Kidney (tissue), 14 donors: ENCODE data around the gene SLC1A2. TPM values are rescaled to one million over a fixed set of nuclear protein-coding genes. Genes with fewer than 3 reads are reported as not detected.

Source experiments
- DNase-seq, 5 donors: peaks; one replicate each; pipeline ENCODE4 v3.0.0-alpha.2; 2013 to 2020
- FAIRE-seq: peaks from 2 replicates; lab custom pipeline; 2012; peaks lifted over from hg19 to GRCh38; lab: Jason Lieb, UNC
- H3K27ac ChIP-seq, 2 donors: one replicate each; pipeline ENCODE4 v1.7.0; 2013; ENCODE audit warnings: low read depth in 2 of 2, low read length in 2 of 2, inconsistent platforms in 1 of 2
- H3K27me3 ChIP-seq: one replicate; pipeline ENCODE4 v1.7.1; 2013; ENCODE audit warnings: low read length, inconsistent platforms; ENCODE audit not compliant: control insufficient read depth, insufficient read depth
- H3K36me3 ChIP-seq, 3 donors: one replicate each; pipeline versions ENCODE4 v1.7.0 to v1.7.1; 2013; ENCODE audit warnings: low read length in 3 of 3, control low read depth in 1 of 3, inconsistent platforms in 1 of 3; ENCODE audit not compliant: insufficient read depth in 3 of 3, control insufficient read depth in 2 of 3
- H3K4me1 ChIP-seq, 3 donors: one replicate each; pipeline versions ENCODE4 v1.7.0 to v1.7.1; 2013; ENCODE audit warnings: low read length in 3 of 3, inconsistent platforms in 1 of 3, low read depth in 1 of 3; ENCODE audit not compliant: control insufficient read depth in 2 of 3, insufficient read depth in 2 of 3
- H3K4me3 ChIP-seq, 3 donors: one replicate each; pipeline versions ENCODE4 v1.7.0 to v1.8.1; 2013; ENCODE audit warnings: low read length in 3 of 3, control low read depth in 1 of 3, inconsistent platforms in 1 of 3
- H3K9ac ChIP-seq, 3 donors: one replicate each; pipeline versions ENCODE4 v1.7.0 to v1.7.1; 2013; ENCODE audit warnings: low read length in 3 of 3, control low read depth in 1 of 3, inconsistent platforms in 1 of 3
- H3K9me3 ChIP-seq, 3 donors: one replicate each; pipeline versions ENCODE4 v1.7.0 to v1.7.1; 2013; ENCODE audit warnings: low read length in 3 of 3, control low read depth in 1 of 3, inconsistent platforms in 1 of 3; ENCODE audit not compliant: control insufficient read depth in 2 of 3, insufficient read depth in 1 of 3
- intact Hi-C: fragments of 100-400 bp; cut with DNase I; formaldehyde crosslinking; loops from one replicate; pipeline ENCODE4 v1.11.1; 2022
- polyA plus RNA-seq: library from polyadenylated mRNA; stranded (reverse); fragments of 350-450 nt; fragmentation: Illumina TruSeq; extraction: RNeasy Lipid Tissue Mini Kit (QIAGEN cat#74804); gene quantifications from one replicate; pipeline ENCODE4 v1.2.3, GENCODE V29; 2014; ENCODE audit warnings: low read depth, low replicate concordance; ENCODE audit not compliant: insufficient read depth
- total RNA-seq: library from RNA; stranded (reverse); fragmentation: NEBNext Ultra II Directional; extraction: Animal tissue kit (Norgen Biotek cat#: 25700); gene quantifications from one replicate; pipeline ENCODE4 v1.2.1, GENCODE V29; 2021
- TF ChIP-seq, protein P1 (sequence below): IDR thresholded peaks from 3 replicates; pipeline ENCODE4 v1.5.1; 2012; ENCODE audit warnings: mild to moderate bottlenecking, moderate library complexity, borderline replicate concordance; ENCODE audit not compliant: insufficient read depth; ENCODE audit errors: extremely low read depth
- donor health status: control.
- donor health status: control.
- donor health status: control.
- donor health status: control.
- donor health status: control.
- donor health status: DM: yes; HTN: yes; CAD: no.
- donor health status: Normal renal cell carcinoma (clear cell type).

The SLC1A2 gene
- total and polyA plus RNA-seq, 2 donors from 2014 or later = 0.11 to 0.28 TPM

DNA sequence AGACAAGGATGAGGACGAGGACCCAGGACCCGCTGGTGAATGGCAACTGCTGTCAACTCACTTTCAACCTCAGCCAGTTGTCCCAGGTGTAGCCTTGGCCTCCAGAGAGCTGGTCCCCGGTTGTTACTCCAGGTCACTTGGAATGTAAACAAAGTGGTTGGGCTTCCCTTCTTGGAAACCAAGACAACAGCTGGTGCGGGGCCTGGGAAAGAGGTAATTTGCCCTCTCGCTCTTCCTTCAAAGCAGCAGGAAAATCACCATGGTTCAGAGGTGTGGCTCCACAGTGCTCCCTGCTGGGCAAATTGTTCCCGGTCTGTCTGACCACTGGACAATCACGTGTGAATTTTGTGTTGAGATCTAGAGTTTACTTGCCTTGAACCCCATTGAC, 15.0 kb downstream of the SLC1A2 start:
- FAIRE-seq (no peak), DNase-seq (peak in 3 of 5 donors; percentile 33 to 58 (median 52))
- intact Hi-C loops = no loop called here

DNA sequence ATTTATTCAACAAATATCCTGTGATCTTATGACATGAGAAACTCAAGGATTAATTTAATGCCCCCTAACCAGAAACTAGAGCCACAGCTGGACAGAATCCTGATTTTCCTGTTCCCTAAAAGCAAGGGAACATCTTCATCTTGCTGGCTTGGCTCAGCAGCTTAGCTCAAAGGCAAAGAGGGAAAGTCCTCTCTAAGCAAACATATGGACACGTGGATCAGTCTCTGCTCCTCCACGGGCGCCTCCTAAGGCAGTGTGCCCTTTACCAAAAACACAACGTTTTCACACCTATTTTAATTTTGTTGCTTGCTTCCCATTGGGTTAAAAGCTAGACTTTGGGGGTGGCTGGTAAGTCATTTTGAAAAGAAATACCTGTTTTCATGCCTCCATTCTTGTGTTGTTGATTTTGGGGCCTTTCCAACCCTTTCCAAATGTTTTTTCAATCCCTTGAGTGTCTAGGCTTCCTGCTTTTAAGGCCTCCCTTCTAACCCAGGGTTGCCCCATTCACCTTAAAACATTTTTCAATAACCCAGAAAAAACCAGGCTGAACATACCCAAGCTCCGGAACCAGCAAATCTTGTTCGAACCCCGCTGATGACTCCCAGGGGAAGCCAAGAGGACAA, 15.5 kb downstream of the SLC1A2 start:
- Histone ChIP-seq H3K27me3 (no peaks in the 10 kb centered on the region), H3K9ac (no peak overlapping the region), H3K4me1 (no peaks in the 10 kb centered on the region), H3K36me3 (no peaks in the 10 kb centered on the region), H3K27ac (no peak overlapping the region), H3K9me3 (no peaks in the 10 kb centered on the region), H3K4me3 (no peak overlapping the region)
- FAIRE-seq = no peak
- DNase-seq = no peak
- intact Hi-C loops = no loop called here
- TF ChIP-seq, protein P1, sequence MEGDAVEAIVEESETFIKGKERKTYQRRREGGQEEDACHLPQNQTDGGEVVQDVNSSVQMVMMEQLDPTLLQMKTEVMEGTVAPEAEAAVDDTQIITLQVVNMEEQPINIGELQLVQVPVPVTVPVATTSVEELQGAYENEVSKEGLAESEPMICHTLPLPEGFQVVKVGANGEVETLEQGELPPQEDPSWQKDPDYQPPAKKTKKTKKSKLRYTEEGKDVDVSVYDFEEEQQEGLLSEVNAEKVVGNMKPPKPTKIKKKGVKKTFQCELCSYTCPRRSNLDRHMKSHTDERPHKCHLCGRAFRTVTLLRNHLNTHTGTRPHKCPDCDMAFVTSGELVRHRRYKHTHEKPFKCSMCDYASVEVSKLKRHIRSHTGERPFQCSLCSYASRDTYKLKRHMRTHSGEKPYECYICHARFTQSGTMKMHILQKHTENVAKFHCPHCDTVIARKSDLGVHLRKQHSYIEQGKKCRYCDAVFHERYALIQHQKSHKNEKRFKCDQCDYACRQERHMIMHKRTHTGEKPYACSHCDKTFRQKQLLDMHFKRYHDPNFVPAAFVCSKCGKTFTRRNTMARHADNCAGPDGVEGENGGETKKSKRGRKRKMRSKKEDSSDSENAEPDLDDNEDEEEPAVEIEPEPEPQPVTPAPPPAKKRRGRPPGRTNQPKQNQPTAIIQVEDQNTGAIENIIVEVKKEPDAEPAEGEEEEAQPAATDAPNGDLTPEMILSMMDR = no peak

More for the DNA sequence above, 15.0 kb downstream of the SLC1A2 start:
- Histone ChIP-seq H3K4me1 (no peaks in the 10 kb centered on the region), H3K9ac (no peak overlapping the region), H3K4me3 (no peak overlapping the region), H3K27me3 (no peaks in the 10 kb centered on the region), H3K36me3 (no peaks in the 10 kb centered on the region), H3K27ac (no peak overlapping the region), H3K9me3 (no peaks in the 10 kb centered on the region)
- TF ChIP-seq, protein P1 = peak; percentile 44

DNA sequence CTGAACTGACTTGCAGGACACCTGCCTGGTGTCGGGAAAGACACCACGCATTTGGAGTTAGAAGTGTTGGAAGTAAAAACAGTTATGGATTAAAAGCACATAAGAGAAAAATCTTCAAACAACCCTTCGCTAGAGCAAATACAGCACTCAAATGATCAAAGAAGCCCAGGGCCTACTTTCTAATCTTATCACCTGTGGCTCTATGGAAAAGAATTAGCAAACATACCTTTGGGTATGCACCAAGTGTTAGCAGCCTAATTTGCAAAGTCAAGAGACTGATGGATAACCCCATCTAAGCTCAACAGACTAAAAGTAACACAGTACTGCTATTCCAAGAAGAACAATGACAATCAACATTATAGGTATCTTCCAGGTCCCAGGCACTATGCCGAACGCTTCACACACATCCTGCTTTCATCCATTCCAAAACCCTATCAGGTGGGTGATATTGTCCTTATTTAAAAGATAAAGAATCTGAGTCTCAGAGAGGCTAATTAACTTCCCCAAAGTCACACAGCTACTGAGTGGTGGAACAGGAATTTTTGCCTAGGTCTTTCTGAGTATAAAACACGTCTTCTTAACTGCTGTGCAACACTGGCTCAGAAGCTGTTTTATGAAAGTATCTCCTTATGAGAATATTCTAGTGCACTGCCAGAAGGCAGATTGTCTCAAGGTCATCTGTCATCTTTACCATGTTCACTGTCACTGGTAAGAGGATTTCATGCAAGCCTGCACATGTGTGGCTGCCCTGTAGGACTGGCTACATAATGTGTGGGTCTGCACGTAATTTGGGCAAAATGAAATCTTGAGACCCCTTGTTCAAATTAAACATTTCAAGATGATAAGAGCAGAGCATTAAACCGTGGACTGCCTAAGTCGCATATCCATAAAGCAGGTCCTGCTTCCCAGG, 16.4 kb downstream of the SLC1A2 start:
- Histone ChIP-seq H3K9me3 (no peaks in the 10 kb centered on the region), H3K27ac (no peak overlapping the region), H3K4me3 (no peak overlapping the region), H3K4me1 (no peaks in the 10 kb centered on the region), H3K36me3 (no peaks in the 10 kb centered on the region), H3K9ac (no peak overlapping the region), H3K27me3 (no peaks in the 10 kb centered on the region)
- FAIRE-seq = no peak
- TF ChIP-seq, protein P1 = no peak
- intact Hi-C loops = no loop called here
- DNase-seq = no peak
